ENCODE data around the gene CGNL1.

GRCh38 chr15:57527382-57528091 is 151.2 kb downstream of the CGNL1 start:
- TF ChIP-seq CTCF (tag by site-specific recombination; IDR thresholded peaks at IDR 0.05) (no peak), TCF7L2 (IDR thresholded peaks at IDR 0.05; ENCODE audit: borderline replicate concordance, low read depth, low read length) (no peak)
